Astrocyte of the cerebellum (primary cell): Measurements from ENCODE around the gene ZNF354B.
"Not testable (repeated sequence)": the region's sequence is repeated elsewhere in the genome, so short reads cannot be mapped to it uniquely, and the experiment has no call there.

Experiments
- DNase-seq: peaks from one replicate; pipeline ENCODE4 v3.0.0-alpha.2; 2011; ENCODE audit warnings: low read depth
- H3K4me3 ChIP-seq: 2 replicates; pipeline ENCODE4 v1.5.1; 2011; ENCODE audit warnings: mild to moderate bottlenecking, low read depth, low read length, moderate library complexity
- CTCF ChIP-seq: IDR thresholded peaks from 2 replicates; pipeline ENCODE4 v1.5.1; 2012; ENCODE audit warnings: low read length, low read depth, moderate library complexity, mild to moderate bottlenecking; ENCODE audit errors: missing control alignments
- in situ Hi-C: cut with HindIII; loops from 2 replicates; pipeline ENCODE4 v1.10.0; 2017; ENCODE audit warnings: low sequenced_read_pairs

ZNF354B gene

GRCh38 chr5:178870411-178870810 lies 10.7 kb downstream of the ZNF354B start:
- H3K4me3 ChIP-seq = no peak overlapping the region
- no peak for TF ChIP-seq CTCF
- no peak for DNase-seq
- in situ Hi-C loops = no loop called here

- H3K4me3 ChIP-seq = no peak overlapping the region
- in situ Hi-C loops = no loop called here
- TF ChIP-seq CTCF = no peak
- DNase-seq = no peak
Measured at GRCh38 chr5:178872302-178872701, 12.5 kb downstream of the ZNF354B start.

GRCh38 chr5:178883115-178883694 lies 23.5 kb downstream of the ZNF354B start:
- DNase-seq, in situ Hi-C loops, H3K4me3 ChIP-seq: not testable (repeated sequence)

GRCh38 chr5:178883815-178884430 lies 24.2 kb downstream of the ZNF354B start:
- TF ChIP-seq CTCF = no peak
- in situ Hi-C loops = no loop called here

GRCh38 chr5:178895615-178896571 lies 36.1 kb downstream of the ZNF354B start, which contains the start of gene ZFP2:
Gene ZFP2 (plus strand): TSS chr5:178895913. CDS start chr5:178931314, 35,401 bp downstream.
- in situ Hi-C loops = no loop called here
- peak within 1 kb of the TSS; percentile 63 for H3K4me3 ChIP-seq
- no peak for TF ChIP-seq CTCF
- peak; percentile 3 for DNase-seq

More at GRCh38 chr5:178883815-178884430, 24.2 kb downstream of the ZNF354B start:
- no peak overlapping the region for H3K4me3 ChIP-seq
- DNase-seq = no peak

GRCh38 chr5:178899289-178899688 lies 39.5 kb downstream of the ZNF354B start:
- in situ Hi-C loops = no loop called here
- no peak for DNase-seq
- H3K4me3 ChIP-seq = no peak overlapping the region
- no peak for TF ChIP-seq CTCF
